ENCODE data around the gene FAM3B.

Gene FAM3B

DNA sequence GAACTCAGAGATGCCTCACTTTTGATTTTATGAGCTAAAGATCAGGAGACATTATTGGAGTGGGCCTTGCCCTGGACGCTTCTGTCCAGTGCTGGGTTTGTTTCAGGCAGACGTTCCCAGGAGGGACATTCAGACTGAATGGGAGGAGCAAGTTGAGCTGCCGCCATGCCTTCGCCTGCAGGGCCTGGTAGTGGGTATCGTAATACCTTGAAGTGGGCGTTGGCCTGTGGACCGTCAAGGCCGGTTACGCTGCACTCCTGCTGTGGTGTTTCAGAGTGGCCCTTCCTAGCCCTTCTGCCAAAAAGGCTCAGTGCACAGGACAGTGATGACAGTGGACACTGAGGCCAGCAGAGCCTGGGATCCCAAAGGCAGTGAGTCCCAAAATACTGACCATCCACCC, 1.6 kb downstream of the FAM3B start:
- H3K9me3 ChIP-seq (ENCODE audit: control insufficient read depth, insufficient read depth, low read length): no peaks in the 10 kb centered on the region
- H3K4me3 ChIP-seq (ENCODE audit: low read length): no peak overlapping the region
- H3K36me3 ChIP-seq (ENCODE audit: control insufficient read depth, insufficient read depth, low read length): no peaks in the 10 kb centered on the region
- H3K4me1 ChIP-seq (ENCODE audit: control insufficient read depth, insufficient read depth, low read length): peaks cover 1% of the 10 kb centered on the region; the same call in 1 of the 2 replicates
- H3K27me3 ChIP-seq (ENCODE audit: control insufficient read depth, insufficient read depth, low read length): 0 out of 2 replicates have a peak, but pooled peaks cover 2% of the 10 kb centered on the region
- H3K27ac ChIP-seq (ENCODE audit: low read length): no peak overlapping the region
- WGBS (ENCODE audit: insufficient coverage, insufficient read length): no CpG with 5 or more reads among the region's 9 CpGs
- no peak for DNase-seq (ENCODE audit: low read depth, low spot score)

DNA sequence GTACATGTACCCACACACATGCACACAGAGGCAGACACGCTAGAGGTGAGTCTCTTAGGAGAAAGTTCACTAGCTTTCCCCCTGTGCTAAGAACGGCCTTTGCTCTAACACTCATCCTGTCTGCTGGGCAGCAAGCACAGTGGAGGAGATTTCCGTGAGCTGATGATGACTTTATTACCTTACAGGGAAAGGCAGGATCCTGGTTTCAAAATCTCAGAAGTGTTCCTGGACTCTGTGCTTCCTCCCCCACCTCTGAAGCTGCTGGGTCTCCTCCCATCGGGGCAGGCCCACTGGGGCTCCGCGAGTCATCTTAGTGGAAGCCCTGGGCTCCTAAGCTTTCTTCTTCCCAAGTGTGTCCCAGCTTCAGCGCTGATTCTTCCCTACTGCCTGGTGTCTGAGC, 2.7 kb downstream of the FAM3B start:
- Histone ChIP-seq H3K27ac (ENCODE audit: low read length) (no peak overlapping the region), H3K4me1 (ENCODE audit: control insufficient read depth, insufficient read depth, low read length) (peaks cover 1% of the 10 kb centered on the region; the same call in 1 of the 2 replicates), H3K4me3 (ENCODE audit: low read length) (no peak overlapping the region), H3K36me3 (ENCODE audit: control insufficient read depth, insufficient read depth, low read length) (no peaks in the 10 kb centered on the region), H3K9me3 (ENCODE audit: control insufficient read depth, insufficient read depth, low read length) (no peaks in the 10 kb centered on the region), H3K27me3 (ENCODE audit: control insufficient read depth, insufficient read depth, low read length) (0 out of 2 replicates have a peak, but pooled peaks cover 2% of the 10 kb centered on the region)
- no peak for DNase-seq (ENCODE audit: low read depth, low spot score)
- WGBS (ENCODE audit: insufficient coverage, insufficient read length): no CpG with 5 or more reads among the region's 7 CpGs

DNA sequence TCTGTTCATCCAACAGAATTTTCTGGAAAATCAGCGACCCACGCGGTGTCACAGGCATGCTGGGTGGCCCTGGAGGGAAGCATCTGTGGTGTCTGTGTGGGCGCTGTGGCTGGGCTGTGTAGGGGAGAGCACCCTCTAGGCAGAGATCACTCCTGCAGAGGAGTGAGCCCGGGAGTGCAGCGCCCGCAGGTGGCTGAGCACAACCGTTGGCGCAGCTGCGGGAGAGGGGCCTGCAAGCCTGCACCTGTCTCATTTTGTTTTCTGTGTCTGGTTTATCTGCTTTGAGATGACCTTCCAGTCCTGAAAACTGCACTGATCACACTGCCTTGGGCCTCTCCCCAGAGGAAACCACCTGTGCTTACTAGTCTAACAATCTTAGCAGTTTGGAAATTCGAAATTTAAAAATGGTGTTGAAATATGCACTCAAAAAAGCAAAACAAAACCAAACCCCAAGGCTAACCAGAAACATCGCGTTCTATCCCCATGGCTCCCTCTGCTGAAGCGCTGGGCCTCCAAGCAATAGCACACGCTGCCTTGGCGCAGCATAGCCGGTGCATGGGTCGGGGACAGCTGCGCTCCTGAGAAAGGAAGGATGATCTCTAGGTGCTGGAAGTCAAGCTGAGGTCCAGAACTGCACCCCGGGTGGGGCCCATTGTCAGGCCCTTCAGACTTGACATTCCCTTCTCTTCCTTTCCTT, 4.8 kb downstream of the FAM3B start:
- Histone ChIP-seq H3K9me3 (ENCODE audit: control insufficient read depth, insufficient read depth, low read length) (no peaks in the 10 kb centered on the region), H3K4me1 (ENCODE audit: control insufficient read depth, insufficient read depth, low read length) (peaks cover 1% of the 10 kb centered on the region; the same call in 1 of the 2 replicates), H3K4me3 (ENCODE audit: low read length) (no peak overlapping the region), H3K27ac (ENCODE audit: low read length) (no peak overlapping the region), H3K36me3 (ENCODE audit: control insufficient read depth, insufficient read depth, low read length) (no peaks in the 10 kb centered on the region), H3K27me3 (ENCODE audit: control insufficient read depth, insufficient read depth, low read length) (no peaks in the 10 kb centered on the region)
- WGBS (ENCODE audit: insufficient coverage, insufficient read length): no CpG with 5 or more reads among the region's 20 CpGs
- no peak for DNase-seq (ENCODE audit: low read depth, low spot score)

DNA sequence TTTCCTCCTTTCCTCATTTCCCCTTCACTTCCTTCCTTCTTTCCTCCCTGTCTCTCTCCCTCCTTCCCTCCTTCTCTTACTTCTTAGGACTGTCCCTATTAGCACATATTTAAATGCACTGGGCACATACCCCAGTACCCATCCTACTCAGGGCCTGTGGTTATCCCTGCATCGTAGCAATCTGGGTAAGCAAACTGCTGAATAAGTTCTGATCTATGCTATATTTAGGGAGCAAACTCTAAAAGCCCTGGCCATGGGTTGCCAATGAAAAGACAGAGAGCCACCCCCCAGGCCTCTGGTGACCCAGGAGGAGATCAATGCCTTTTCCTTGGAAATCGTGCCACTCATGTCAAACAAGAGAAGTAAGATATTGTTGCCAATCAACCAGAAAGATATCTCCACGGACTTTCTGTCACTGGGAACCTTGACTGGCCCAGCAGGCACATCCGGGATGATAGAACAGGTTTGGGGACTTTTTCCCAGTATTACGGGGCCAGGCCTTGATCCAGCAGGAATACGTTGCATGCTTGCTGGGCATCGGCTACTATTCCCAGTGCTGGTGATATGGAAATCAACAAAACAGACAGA, 5.4 kb downstream of the FAM3B start:
- DNase-seq (ENCODE audit: low read depth, low spot score): no peak
- no CpG with 5 or more reads among the region's 7 CpGs for WGBS (ENCODE audit: insufficient coverage, insufficient read length)
- peaks cover 1% of the 10 kb centered on the region; the same call in 1 of the 2 replicates for H3K4me1 ChIP-seq (ENCODE audit: control insufficient read depth, insufficient read depth, low read length)
- H3K27me3 ChIP-seq (ENCODE audit: control insufficient read depth, insufficient read depth, low read length): no peaks in the 10 kb centered on the region
- H3K27ac ChIP-seq (ENCODE audit: low read length): no peak overlapping the region
- H3K9me3 ChIP-seq (ENCODE audit: control insufficient read depth, insufficient read depth, low read length): no peaks in the 10 kb centered on the region
- H3K36me3 ChIP-seq (ENCODE audit: control insufficient read depth, insufficient read depth, low read length): no peaks in the 10 kb centered on the region
- H3K4me3 ChIP-seq (ENCODE audit: low read length): no peak overlapping the region

DNA sequence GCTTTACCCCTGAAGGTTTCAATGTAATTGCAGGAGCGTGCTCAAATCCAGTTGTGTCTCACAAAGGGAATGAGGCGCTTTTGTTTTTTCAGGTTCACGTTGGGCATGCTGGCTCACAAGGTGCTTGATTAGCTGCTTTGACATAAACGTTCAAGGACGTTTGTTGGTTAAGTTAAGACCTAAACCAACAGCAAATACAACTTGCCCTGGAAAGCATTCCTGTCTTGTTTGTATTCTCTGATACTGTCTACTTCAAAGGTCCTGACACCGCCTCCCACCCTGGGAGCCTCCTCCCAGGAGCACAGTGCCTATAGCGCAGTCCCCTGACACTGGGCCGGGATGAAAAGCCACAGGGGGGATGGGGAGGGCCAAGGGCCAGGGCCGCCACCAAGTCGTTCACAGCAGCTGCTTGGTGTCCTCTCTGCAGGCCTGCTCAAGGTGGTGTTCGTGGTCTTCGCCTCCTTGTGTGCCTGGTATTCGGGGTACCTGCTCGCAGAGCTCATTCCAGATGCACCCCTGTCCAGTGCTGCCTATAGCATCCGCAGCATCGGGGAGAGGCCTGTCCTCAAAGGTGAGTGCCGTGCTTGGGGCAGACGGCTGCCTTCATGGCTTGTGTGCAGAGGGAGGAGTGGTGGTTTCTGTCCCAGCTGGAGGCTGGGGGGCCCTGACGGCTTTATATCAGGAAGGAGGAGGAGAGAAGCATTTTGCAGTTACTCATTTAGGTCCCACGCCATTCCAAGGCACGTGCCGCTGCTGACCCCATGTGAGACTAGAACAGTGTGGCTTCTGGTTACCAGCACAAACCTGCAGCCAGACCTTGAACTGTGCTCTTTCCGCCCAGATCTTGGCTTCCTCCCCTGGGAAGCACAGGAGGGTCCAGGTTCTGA, 6.1 kb downstream of the FAM3B start:
- Histone ChIP-seq H3K36me3 (ENCODE audit: control insufficient read depth, insufficient read depth, low read length) (no peaks in the 10 kb centered on the region), H3K4me3 (ENCODE audit: low read length) (no peak overlapping the region), H3K4me1 (ENCODE audit: control insufficient read depth, insufficient read depth, low read length) (peaks cover 1% of the 10 kb centered on the region; the same call in 1 of the 2 replicates), H3K9me3 (ENCODE audit: control insufficient read depth, insufficient read depth, low read length) (no peaks in the 10 kb centered on the region), H3K27me3 (ENCODE audit: control insufficient read depth, insufficient read depth, low read length) (no peaks in the 10 kb centered on the region), H3K27ac (ENCODE audit: low read length) (no peak overlapping the region)
- WGBS (ENCODE audit: insufficient coverage, insufficient read length): no CpG with 5 or more reads among the region's 23 CpGs
- DNase-seq (ENCODE audit: low read depth, low spot score): no peak

DNA sequence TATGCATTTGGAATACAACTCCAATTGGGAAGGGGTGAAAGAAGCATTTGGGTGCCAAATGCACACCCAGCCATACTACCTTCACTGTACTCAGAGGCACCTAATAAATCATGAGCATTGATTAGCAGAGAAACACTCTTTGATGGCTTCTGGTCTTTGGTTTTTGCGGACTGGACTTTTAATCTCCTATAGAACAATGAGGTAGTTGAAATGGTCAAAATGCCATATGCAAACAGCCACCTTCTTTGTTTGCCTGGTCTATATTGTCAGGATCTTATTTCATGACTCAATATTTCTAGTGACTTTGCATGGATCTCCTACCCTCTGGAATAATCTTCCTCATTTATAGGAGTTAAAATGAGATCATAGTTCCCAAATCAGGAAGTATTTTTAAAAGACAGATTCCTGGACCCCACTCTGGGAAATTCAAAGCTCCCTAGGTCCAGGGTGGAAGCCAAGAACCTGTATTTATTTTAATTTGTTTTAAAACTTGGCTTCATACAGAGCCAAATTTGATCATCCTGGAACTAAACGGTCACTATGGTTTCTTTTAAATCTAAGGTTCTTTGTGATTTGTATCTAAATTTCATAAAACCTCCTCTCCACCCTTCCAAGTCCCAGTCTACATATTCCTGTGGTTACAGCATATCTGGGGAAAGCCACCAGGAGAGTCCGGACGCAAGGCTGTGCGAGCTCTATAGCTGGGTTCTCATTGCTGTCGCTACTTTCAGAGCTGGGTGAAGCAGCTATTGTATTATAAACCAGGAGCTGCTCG, 8.7 kb downstream of the FAM3B start:
- H3K4me3 ChIP-seq (ENCODE audit: low read length): no peak overlapping the region
- 0 out of 2 replicates have a peak, but pooled peaks cover 1% of the 10 kb centered on the region for H3K4me1 ChIP-seq (ENCODE audit: control insufficient read depth, insufficient read depth, low read length)
- no peaks in the 10 kb centered on the region for H3K9me3 ChIP-seq (ENCODE audit: control insufficient read depth, insufficient read depth, low read length)
- no peak overlapping the region for H3K27ac ChIP-seq (ENCODE audit: low read length)
- H3K27me3 ChIP-seq (ENCODE audit: control insufficient read depth, insufficient read depth, low read length): no peaks in the 10 kb centered on the region
- no peak for DNase-seq (ENCODE audit: low read depth, low spot score)
- H3K36me3 ChIP-seq (ENCODE audit: control insufficient read depth, insufficient read depth, low read length): no peaks in the 10 kb centered on the region
- no CpG with 5 or more reads among the region's 7 CpGs for WGBS (ENCODE audit: insufficient coverage, insufficient read length)

DNA sequence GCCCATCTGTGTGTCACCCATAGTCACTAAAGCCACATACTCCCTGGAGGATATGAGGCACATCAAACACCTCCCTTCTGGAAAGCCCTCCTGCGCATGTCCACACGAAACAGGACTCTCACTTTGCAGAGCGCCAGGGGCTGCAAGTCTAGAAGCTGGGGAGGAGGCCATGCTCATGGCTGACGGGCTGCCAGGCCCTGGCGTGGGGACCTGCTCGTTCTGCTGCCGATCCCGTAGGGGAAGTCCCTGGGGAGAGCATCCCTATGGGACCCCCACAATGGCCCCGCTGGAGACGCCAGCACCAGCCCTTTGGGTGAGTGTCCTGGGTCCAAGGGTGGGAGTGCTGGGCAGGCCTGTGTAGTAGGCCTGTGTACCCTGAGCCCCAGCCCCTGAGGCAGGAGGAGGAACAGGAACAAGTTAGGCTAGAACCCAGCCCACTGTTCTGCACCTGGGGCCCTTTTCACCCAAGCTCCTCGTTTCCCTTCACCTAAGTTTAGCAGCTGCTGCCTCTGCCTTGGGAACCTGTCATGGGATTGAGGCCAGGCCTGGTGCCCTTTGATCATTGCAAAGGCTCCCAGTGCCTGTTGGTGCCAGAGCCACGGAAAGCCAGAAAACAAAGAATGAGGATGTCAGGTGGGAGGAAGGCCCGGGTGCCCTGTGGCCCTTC, 9.9 kb downstream of the FAM3B start:
- WGBS (ENCODE audit: insufficient coverage, insufficient read length): no CpG with 5 or more reads among the region's 13 CpGs
- Histone ChIP-seq H3K4me1 (ENCODE audit: control insufficient read depth, insufficient read depth, low read length) (0 out of 2 replicates have a peak, but pooled peaks cover 1% of the 10 kb centered on the region), H3K4me3 (ENCODE audit: low read length) (no peak overlapping the region), H3K27ac (ENCODE audit: low read length) (no peak overlapping the region), H3K9me3 (ENCODE audit: control insufficient read depth, insufficient read depth, low read length) (no peaks in the 10 kb centered on the region), H3K27me3 (ENCODE audit: control insufficient read depth, insufficient read depth, low read length) (no peaks in the 10 kb centered on the region), H3K36me3 (ENCODE audit: control insufficient read depth, insufficient read depth, low read length) (no peaks in the 10 kb centered on the region)
- no peak for DNase-seq (ENCODE audit: low read depth, low spot score)

DNA sequence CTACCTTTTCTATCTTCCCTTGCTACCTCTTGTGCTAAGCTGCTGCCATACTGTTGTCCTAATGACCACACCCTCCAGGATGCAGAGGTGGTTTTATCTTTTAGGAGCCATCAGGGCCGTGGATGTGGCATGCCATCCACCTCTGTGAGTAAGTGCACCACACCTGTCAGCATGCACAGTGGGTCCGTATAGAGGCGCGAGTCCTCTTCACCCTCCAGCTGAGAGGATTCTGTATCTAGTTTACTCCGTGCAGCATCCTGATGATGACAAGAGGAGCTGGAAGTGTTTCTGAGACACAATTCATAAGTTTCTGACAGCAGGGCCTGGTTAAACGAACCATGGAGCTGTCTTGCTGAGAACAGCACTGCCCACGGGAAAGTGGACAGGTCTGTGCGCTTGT, 11.2 kb downstream of the FAM3B start:
- no peak overlapping the region for H3K27ac ChIP-seq (ENCODE audit: low read length)
- no peaks in the 10 kb centered on the region for H3K9me3 ChIP-seq (ENCODE audit: control insufficient read depth, insufficient read depth, low read length)
- peaks cover 1% of the 10 kb centered on the region; the same call in 1 of the 2 replicates for H3K4me1 ChIP-seq (ENCODE audit: control insufficient read depth, insufficient read depth, low read length)
- DNase-seq (ENCODE audit: low read depth, low spot score): no peak
- WGBS (ENCODE audit: insufficient coverage, insufficient read length): no CpG with 5 or more reads among the region's 8 CpGs
- H3K27me3 ChIP-seq (ENCODE audit: control insufficient read depth, insufficient read depth, low read length): no peaks in the 10 kb centered on the region
- H3K36me3 ChIP-seq (ENCODE audit: control insufficient read depth, insufficient read depth, low read length): no peaks in the 10 kb centered on the region
- no peak overlapping the region for H3K4me3 ChIP-seq (ENCODE audit: low read length)

DNA sequence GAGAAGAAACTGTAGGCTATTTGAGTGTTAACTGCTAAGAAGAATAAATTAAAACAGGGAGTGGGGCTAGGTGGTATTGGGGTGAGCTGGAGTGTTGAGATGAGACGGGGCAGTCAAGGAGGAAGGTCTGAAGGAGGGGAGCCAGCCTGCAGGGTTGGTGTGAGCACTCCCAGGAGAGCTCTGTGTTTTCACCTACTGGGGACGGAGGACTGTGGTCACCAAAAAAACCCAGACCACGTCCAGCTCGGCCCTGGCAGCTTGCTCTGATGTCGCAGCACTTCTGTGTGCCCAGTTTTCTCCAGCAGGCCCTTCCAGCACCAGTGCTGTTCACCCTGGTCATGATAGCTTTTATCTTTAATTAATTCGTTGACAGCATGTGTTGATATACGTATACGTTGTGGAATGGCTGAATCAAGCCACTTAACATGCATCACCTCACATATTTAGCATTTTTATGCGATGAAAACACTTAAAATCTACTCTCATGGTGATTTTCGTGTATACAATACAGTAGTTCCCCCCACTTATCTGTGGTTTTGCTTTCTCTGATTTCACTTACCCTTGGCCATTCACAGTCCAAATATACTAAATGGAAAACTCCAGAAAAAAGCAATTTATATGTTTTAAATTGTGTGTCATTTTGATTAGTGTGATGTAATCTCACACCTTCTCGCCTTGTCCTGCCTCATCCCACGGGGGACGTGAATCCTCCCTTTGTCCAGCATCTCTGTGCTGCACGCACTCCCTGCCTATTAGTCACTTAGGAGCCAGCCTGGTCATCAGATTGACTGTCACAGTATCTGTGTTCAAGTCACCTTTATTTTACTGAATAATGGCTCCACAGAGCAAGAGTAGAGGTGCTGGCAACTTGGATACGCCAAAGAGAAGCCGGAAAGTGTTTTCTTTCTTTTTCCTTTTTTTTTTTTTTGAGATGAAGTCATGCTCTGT, 12.3 kb downstream of the FAM3B start:
- no CpG with 5 or more reads among the region's 16 CpGs for WGBS (ENCODE audit: insufficient coverage, insufficient read length)
- H3K4me1 ChIP-seq (ENCODE audit: control insufficient read depth, insufficient read depth, low read length): peaks cover 1% of the 10 kb centered on the region; the same call in 1 of the 2 replicates
- no peak overlapping the region for H3K27ac ChIP-seq (ENCODE audit: low read length)
- no peaks in the 10 kb centered on the region for H3K9me3 ChIP-seq (ENCODE audit: control insufficient read depth, insufficient read depth, low read length)
- H3K36me3 ChIP-seq (ENCODE audit: control insufficient read depth, insufficient read depth, low read length): no peaks in the 10 kb centered on the region
- no peaks in the 10 kb centered on the region for H3K27me3 ChIP-seq (ENCODE audit: control insufficient read depth, insufficient read depth, low read length)
- no peak for DNase-seq (ENCODE audit: low read depth, low spot score)
- no peak overlapping the region for H3K4me3 ChIP-seq (ENCODE audit: low read length)
